C4-2B (cell line): Measurements from ENCODE around the gene ARID5B.

Experiments used
- CTCF ChIP-seq: fragments of 450-650 bp; conservative IDR thresholded peaks from 2 replicates; pipeline ENCODE4 v1.5.1; 2017; ENCODE audit warnings: mild to moderate bottlenecking
- ZFX ChIP-seq: fragments of 450-650 bp; IDR thresholded peaks from 2 replicates; pipeline ENCODE4 v1.6.1; 2017

- TF ChIP-seq CTCF (no peak), ZFX (no peak)
Observed at GRCh38 chr10:62082729-62083411, 181.4 kb downstream of the ARID5B start.
